GM18511 (cell line): ENCODE data around the gene ZC3H4.
"Not testable (repeated sequence)": the region's sequence is repeated elsewhere in the genome, so short reads cannot be mapped to it uniquely, and the experiment has no call there.

Experiments used
- ATAC-seq: cut with Tn5 transposase; IDR thresholded peaks from one replicate; pipeline ENCODE4 v1.9.1; 2021; ENCODE audit warnings: mild to moderate bottlenecking, moderate library complexity; ENCODE audit not compliant: unreplicated experiment

ZC3H4 gene

DNA sequence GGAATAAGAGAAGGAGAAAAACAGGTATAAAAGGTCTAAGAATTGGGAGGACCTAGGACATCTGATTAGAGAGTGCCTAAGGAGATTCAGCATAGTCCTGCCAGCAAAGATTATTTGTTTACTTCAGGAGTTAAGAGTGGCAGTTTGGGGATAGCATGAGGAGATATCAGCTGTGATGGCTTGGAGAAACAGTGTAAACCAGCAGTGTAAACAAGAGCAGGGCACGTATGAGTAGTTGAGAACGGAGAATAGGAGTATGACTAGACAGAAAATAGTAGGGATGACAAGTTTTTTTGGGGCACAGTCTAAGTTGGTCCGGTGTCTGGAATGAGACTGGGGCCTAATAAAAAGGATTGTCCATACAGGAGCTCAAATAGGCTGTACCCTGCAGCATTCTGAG lies 63.0 kb downstream of the ZC3H4 start:
- not testable (repeated sequence) for ATAC-seq

DNA sequence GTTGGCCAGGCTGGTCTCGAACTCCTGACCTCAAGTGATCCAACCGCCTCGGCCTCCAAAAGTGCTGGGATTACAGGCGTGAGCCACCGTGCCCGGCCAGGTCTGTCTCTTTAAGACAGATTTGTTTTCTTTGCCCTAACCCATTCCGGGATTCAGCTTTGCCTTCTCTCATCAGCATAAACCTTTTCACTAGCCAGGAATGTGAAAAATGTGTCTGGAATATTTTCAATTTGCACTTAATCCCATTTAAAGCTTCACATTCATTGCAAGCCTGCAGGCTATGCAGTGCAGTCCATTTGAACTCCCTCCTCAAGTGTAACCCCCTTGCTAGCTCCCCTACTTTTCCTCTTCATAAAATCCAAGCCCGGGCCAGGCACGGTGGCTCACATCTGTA lies 64.3 kb downstream of the ZC3H4 start:
- no peak for ATAC-seq

DNA sequence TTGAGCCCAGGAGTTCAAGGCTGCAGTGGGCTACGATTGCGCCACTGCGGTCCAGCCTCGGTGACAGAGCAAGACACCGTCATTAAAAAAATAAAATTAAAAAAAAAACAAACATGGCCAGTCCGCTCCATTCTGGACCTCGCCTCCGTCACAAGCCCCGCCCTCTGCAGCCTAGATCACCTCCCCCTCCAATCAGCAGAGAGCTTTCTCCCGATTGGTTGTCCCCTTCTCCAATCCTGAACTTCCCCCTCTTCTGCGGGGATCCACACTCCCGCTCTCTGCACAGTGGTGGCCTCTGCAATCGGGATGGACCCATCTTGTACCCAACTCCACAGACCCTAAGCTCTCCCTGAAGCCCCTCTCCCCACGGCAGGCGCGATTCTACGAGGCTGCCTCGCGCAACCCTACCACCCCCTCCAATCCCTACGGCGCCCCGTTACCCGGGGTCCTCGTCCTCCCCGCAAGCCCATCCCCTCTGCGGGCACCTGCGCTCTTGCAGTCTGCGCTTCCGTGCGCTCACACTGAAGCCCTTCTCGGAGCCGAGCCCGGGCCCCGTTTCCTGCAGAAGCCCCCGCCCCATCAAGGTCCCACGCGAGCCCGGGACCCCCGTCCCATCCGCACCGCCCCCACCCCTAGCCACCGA lies 65.7 kb downstream of the ZC3H4 start:
- peak; percentile 44 for ATAC-seq

DNA sequence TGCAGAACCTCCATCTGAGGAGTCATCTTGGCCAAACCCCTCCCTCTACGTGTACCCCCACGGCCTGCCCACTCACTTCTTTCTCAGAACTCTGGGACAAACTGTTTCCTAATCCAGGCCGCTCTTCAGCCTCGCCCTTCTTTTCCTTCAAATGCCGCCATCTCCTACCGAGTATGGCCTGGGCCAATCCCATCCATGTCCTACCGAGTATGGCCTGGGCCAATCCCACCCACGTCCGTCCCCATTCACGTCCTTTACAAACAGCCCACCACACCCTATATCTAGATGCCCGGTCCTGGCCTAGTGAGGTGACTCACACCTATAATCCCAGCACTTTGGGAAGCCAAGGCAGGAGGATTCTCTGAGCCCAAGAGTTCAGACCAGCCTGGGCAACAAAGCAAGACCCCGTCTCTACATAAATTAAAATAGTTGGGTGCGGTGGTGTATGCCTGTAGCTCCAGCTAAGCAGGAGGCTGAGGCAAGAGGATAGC lies 66.3 kb downstream of the ZC3H4 start:
- ATAC-seq, result no peak

DNA sequence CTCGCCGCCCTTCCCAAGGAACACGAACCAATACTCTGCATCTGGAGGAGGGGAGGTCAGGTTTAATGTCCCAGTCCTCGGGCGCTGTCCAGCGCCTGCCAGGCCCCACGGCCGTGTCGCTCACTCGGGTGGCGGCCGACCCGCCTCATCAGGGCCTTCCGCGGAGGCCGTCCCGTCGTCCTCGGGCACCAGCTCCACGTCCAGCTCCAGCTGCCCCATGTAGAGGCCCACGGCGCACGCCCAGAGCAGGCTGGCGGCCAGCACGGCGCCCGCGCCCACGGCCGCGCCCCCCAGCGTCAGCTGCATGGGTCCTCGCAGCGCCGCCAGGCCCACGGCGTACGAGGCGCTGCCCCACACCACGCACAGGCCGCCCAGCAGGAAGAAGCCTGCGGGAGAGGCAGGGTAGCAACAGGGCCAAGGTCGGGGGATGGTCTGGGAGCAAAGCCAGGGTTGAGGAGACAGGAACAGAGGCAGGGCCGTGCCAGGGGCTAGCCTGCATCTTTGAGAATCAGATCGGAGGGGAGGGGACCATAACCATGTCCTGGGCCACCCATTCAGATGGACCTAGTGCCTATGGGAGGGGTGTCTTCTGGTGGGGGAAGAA lies 67.6 kb downstream of the ZC3H4 start:
- ATAC-seq, result no peak

DNA sequence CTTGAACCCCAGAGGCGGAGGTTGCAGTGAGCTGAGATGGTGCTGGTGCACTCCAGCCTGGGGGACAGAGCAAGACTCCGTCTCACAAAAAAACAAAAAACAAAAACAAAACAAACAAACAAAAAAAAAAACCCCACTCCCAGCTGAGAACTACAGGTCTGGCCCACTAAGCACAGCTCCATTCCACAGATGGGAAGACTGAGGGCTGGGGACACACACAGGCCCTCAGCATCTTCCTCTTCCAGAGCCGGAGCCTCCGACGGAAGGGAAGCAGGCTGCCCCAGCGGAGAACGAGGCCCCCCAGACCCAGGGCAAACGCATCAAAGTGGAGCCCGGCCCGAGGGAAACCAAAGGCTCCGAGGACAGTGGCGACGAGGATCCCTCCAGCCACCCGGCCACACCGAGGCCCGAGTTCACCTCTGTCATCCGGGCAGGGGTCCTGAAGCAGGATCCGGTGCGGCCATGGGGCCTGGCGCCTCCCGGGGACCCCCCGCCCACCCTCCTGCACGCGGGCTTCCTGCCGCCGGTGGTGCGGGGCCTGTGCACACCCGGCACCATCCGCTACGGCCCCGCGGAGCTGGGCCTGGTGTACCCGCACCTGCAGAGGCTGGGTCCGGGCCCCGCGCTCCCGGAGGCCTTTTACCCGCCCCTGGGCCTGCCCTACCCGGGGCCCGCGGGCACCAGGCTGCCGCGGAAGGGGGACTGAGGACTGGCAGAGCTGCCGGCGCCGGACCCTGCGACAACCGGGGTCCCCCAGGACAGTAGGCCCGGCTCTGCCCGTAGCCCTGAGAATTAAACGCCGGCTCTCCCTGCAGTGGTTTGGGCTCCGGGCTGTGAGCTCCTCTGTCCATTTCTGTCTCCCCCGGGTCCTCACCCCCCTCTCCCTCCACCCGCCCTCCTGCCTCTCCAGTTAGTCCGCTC lies 68.4 kb downstream of the ZC3H4 start:
- ATAC-seq, result no peak

DNA sequence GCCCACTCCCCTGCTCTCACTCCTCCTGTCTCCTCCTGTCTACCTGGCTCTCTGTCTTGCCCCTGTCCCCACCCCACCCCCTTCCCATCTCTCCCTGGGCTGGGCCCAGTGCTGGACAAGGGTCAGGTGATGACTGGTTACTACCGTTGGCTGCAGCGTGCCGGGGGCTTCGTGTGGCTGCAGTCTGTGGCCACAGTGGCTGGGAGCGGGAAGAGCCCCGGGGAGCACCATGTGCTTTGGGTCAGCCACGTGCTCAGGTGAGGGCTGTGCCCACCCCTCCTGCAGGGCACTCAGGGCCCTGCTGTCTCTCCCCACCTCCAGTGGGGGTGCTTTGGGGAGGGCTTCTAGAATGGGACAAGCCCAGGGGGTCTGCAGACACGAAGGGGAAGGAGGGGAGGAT lies 72.7 kb downstream of the ZC3H4 start:
- ATAC-seq, result no peak

DNA sequence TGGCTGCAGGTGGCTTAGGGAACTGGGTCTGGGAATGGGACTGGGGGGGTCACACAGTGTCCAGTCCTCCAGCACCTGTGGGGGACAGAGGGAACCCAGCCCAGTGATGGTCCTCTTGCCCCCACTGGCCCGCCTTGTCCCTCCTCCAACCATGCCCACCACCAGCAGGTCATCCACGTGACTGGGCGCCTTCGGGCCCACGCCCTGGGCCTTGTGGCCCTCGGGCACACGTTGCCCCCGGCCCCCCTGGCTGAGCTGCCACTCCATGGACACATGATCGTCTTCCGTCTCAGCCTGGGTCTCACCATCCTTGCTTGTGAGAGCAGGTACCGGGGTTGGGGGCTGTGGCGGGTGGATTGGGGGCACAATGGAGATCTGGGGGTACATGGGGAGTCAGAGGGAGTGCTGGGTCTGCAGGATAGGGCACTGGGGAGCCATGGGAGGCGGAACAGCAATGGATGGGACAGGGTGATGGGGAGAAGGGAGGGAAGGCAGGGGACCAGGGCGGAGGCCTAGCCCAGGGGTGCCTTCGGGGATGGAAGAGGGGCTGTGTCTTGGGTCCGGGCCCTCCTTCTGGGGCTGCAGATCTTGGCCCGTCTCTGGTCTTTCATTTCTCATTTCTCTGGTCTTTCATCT lies 74.2 kb downstream of the ZC3H4 start:
- no peak for ATAC-seq

DNA sequence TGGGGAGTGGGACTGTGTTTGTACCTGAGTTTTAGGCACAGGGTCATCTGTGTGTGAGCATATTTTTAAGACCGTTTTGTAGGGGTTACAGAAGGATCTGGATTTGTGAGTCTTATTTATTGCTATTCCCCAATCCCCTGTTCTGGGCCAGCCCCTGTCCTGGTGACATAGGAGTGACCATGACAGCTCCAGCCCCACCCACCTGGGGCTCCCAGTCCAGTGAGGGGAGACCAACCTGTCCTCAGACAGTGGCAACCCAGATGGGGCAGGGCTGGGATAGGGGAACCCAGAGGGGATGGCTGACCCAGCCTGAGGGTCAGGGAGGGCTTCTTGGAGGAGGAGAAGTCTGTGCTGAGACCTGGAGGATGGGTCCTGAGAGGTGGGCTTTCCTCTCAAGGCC lies 75.8 kb downstream of the ZC3H4 start:
- no peak for ATAC-seq

DNA sequence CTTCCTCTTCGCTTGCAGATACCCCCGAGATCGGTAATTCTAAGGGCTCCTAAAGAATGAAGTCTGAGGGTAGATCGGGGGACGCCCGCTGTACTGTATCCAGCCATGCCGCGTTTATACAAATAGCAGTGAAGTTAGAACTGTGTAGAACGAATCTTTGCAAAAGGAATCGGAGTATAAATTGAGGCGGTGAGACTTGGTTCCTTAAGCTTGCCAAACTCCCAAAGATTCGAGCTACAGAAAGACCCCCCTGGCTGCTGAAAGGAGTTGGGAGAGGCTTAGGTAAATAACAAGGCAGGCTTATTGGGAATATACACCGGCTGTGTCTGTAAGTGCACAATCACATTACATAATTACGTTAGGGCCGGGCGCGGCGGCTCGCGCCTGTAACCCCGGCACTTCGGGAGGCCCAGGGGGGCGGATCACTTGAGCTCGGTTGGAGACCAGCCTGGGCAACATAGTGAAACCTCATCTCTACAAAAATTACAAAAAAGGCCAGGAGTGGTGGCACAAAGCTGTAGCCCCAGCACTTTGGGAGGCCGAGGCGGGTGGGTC lies 77.4 kb downstream of the ZC3H4 start:
- ATAC-seq, result no peak

DNA sequence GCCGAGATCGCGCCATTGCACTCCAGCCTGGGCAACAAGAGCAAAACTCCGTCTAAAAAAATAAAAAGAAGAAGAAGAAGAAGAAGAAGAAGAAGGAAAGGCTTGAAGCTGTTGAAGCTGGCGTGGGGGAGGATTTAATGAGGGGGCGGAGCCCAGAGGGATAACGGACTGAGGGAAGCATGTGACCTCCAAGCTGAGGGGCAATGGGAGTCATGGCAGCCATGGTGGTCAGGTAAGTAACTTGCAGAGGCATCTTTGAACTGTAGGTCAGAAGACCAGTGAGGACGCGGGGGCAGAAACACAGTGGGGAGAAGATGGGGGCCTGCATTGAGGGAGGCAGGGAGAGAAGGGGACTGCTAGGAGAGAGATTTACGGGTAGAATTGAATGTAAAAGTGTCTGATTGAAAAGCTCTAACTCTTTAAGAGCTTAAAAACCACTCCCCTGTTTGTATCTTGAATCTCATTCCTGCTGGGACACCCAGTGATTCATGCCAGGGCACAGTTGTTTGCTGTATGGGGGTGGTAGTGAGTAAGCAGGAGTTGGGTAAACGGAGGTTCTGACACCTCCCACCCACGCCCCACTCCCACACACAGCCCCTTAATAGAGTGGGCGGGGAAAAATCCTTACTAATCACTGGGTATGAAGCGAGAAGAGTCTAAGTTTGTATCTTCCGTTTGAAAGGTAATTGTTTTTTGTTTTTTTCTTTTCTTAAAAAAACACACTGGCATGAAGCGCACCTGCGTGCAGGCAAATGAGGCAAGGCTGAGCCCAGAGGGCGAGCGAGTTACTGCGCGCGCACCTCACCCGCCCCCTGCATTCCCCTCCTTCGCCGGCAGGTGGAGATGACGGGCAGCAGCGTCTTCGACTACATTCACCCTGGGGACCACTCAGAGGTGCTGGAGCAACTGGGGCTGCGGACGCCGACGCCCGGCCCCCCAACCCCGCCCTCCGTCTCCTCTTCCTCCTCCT lies 78.2 kb downstream of the ZC3H4 start:
- peak; percentile 85 for ATAC-seq

DNA sequence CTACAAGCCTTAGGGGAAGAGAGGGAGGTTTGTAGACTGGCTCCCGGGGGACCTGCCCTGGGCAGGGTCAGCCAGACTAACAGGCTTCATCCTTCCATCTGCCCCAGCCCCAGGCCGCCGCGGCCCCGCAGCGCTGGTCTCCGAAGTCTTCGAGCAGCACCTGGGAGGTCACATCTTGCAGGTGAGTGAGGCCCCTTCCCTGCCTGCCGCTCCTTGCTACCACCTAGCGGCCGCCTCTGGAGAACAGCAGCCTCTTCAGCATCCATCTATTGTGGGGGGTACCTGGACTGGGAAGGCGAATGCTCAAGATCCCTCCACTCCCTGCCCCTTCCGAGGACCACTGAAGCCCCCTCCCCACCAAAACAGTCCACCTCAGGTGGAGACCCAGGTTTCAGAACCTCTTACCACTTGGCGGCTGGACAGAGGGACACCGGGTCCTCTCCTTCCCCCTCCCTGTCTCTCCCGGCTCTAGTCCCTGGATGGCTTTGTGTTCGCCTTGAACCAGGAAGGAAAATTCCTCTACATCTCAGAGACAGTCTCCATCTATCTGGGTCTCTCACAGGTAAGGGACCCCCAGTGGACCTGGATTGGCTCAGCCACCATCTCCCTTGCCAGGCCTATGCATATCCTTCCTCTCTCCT lies 81.3 kb downstream of the ZC3H4 start:
- ATAC-seq, result no peak

DNA sequence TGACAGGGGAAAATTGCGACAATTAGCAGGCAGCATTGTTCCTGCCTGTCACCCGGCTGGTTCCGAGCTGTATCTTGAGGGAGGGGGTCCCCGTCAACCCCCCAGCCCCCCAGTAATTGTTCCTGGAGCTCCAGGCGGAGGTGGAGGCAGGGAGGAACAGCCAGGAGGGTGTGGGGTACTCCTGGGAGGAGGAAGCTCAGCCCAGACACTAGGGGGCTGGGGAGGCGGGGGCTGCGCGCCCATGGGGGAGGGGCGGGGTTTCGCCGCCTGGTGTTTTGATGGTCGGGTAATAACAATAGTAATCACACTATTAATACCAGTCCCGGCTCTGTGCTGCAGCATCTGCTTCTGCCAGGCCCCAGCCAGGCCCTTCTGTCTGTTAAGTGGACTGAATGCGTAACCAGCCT lies 85.4 kb downstream of the ZC3H4 start:
- ATAC-seq, result no peak

DNA sequence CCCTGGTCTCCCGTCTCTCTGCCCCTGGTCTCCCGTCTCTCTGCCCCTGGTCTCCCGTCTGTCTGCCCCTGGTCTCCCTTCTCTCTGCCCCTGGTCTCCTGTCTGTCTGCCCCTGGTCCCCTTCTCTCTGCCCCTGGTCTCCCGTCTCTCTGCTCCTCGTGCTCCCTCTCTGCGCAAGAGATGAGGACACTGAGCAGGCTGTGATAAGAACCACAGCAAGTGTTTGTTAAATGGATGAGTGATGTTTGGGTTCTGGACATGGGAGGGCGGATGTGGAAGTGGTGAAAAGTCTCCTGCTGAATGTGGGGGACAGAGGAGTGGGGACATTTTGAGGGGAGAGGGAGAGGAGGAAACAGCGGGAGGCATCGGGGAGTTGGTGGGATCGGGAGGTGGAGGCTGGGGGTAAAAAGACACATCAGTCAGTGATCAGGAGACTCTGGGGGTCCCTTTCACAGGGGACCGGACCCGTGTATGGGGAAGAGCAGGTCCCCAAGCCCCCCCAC lies 85.9 kb downstream of the ZC3H4 start:
- ATAC-seq, result no peak

DNA sequence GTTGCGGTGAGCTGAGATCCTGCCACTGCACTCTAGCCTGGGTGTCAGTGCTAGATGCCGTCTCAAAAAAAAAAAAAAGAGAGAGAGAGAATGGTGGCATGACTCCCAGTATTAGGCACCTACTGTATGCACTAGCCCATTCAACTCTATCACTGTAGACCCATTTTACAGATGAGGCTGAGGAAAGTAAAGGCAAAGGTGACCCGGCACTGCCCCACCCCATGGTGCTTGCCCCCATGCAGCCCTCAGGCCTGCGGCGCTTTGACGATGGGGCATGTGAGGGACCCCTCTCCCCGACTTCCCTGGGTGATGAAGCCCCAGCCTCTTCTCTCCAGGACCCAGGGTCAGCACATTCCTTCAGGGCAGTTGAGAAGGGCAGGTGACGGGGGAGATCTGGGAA lies 86.7 kb downstream of the ZC3H4 start:
- ATAC-seq, result no peak

DNA sequence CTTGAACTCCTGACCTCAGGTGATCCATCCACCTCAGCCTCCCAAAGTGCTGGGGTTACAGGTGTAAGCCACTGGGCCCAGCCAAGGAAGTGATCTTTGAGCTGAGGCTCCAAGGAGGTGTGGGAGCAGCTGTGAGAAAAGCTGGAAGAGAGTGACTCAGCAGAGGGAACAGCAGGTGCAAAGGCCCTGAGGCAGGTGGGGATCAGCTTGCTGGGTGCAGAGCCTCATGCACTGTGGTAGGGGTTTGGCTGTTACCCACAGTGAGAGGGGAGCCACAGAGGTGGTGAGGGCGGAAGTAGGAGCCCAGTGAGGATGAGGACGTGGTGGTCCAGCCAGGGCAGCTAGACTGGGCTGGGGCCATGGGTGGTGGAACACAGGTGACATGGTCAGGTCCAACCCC lies 87.4 kb downstream of the ZC3H4 start:
- no peak for ATAC-seq

DNA sequence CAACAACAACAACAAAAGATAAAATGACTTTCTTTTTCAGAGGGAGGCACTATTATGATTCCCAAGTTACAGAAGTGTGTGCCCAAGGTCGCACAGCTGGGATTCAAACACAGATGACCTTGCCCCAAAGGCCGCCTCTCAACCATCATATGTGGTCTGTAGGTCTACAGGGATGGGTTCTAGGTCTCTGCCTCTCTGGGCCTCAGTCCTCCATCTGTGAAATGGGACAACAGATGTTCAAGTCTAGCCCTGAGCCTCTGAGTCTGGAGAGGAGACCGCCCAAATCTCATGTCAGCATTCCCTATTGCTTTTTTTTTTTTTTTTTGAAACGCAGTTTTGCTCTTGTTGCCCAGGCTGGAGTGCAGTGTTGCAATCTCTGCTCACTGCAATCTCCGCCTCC lies 89.1 kb downstream of the ZC3H4 start:
- no peak for ATAC-seq

DNA sequence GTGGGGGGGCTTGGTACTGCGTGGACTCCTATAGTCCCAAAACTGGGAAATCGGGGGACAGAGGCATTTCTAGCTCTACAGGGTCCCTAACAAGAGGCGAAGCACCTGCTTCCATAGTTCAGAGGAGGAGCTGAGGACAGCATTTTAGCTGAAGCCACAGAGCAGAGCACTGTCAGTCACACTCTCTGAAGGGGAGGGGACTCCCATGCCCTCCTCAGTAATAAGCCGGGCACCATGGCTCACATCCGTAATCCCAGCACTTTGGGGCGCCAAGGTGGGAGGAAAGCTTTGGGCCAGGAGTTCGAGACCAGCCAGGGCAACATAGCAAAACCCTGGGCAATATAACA lies 90.2 kb downstream of the ZC3H4 start:
- no peak for ATAC-seq
